Fibroblast of pulmonary artery (primary cell): ENCODE results near the gene OLFML1.

Source experiments
- DNase-seq: peaks from one replicate; pipeline ENCODE4 v3.0.0-alpha.2; 2010; ENCODE audit warnings: low read depth
- H3K4me3 ChIP-seq: replicated peaks from 2 replicates; pipeline ENCODE4 v1.5.1; 2011; ENCODE audit warnings: low read depth, mild to moderate bottlenecking, control low read depth, low read length, moderate library complexity
- CTCF ChIP-seq: IDR thresholded peaks from 2 replicates; pipeline ENCODE4 v1.5.1; 2011; ENCODE audit warnings: mild to moderate bottlenecking, control low read depth, low read length, inconsistent platforms; ENCODE audit errors: missing control alignments

Gene OLFML1

GRCh38 chr11:7528514-7529049 lies 43.3 kb downstream of the OLFML1 start:
- no peak for DNase-seq
- H3K4me3 ChIP-seq = no peak overlapping the region
- TF ChIP-seq CTCF = no peak

- DNase-seq = no peak
- no peak for TF ChIP-seq CTCF
- no peak overlapping the region for H3K4me3 ChIP-seq
These were observed 44.8 kb downstream of the OLFML1 start for GRCh38 chr11:7530013-7530640.

- DNase-seq = no peak
- no peak for TF ChIP-seq CTCF
- H3K4me3 ChIP-seq = no peak overlapping the region
These were observed 45.7 kb downstream of the OLFML1 start for GRCh38 chr11:7531011-7531410.

- H3K4me3 ChIP-seq = no peak overlapping the region
- no peak for DNase-seq
- no peak for TF ChIP-seq CTCF
These were observed 47.3 kb downstream of the OLFML1 start for GRCh38 chr11:7532405-7533145.

- no peak for DNase-seq
- H3K4me3 ChIP-seq = no peak overlapping the region
- no peak for TF ChIP-seq CTCF
These were observed 48.1 kb downstream of the OLFML1 start for GRCh38 chr11:7533199-7534041.

- no peak for DNase-seq
- H3K4me3 ChIP-seq = no peak overlapping the region
- TF ChIP-seq CTCF = no peak
These were observed 48.7 kb downstream of the OLFML1 start for GRCh38 chr11:7534042-7534378.
